GM12873 (cell line): ENCODE results near the gene PHYKPL.

Source experiments
- TF ChIP-seq, protein P1 (sequence below): IDR thresholded peaks from 2 replicates; pipeline ENCODE4 v1.5.1; 2012; ENCODE audit warnings: low read depth, mild to moderate bottlenecking, moderate library complexity, low read length, control low read depth; ENCODE audit not compliant: insufficient read depth; ENCODE audit errors: missing control alignments

Gene PHYKPL

DNA sequence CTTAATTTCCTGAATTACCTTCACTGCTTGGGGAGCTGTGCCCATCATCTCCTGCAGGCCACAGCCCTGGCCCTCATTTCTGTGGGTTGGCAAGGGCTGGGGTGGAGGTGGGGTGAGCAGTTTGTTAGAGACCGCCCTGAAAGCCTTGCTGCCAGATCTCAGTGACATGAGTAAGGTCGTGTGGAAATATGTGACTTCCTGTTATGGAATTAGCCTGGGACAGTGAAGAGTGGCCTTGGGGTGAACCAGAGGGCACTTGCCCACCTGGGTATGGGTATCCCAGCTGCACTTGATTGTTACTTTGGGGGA lies 30.7 kb downstream of the PHYKPL start:
- TF ChIP-seq, protein P1, sequence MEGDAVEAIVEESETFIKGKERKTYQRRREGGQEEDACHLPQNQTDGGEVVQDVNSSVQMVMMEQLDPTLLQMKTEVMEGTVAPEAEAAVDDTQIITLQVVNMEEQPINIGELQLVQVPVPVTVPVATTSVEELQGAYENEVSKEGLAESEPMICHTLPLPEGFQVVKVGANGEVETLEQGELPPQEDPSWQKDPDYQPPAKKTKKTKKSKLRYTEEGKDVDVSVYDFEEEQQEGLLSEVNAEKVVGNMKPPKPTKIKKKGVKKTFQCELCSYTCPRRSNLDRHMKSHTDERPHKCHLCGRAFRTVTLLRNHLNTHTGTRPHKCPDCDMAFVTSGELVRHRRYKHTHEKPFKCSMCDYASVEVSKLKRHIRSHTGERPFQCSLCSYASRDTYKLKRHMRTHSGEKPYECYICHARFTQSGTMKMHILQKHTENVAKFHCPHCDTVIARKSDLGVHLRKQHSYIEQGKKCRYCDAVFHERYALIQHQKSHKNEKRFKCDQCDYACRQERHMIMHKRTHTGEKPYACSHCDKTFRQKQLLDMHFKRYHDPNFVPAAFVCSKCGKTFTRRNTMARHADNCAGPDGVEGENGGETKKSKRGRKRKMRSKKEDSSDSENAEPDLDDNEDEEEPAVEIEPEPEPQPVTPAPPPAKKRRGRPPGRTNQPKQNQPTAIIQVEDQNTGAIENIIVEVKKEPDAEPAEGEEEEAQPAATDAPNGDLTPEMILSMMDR, result no peak

DNA sequence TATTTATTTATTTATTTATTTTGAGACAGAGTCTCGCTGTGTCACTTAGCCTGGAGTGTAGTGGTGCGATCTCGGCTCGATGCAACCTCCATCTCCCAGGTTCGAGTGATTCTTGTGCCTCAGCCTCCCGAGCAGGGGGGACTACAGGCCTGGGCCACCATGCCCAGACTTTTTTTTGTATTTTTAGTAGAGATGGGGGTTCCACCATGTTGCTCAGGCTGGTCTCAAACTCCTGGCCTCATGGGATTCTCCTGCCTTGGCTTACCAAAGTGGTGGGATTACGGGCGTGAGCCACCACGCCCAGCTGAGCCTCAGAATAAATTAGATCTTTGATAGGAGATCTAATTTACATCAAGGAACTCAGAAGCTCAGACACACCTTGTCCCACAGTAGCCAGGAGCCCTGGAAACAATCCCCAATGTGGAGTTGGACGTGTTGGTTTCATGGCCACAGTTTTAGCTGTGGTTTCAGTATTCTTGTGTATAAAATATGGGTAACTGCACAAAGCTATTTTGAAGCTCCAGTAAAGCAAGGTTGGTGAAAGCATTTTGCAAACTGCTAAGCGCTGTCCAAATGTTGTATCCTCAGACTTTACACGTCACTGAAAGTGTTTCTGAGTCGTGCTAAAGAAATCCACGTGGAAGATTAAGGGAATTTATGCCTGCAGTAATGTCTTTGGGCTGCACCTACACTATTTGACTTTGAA lies 31.2 kb downstream of the PHYKPL start:
- TF ChIP-seq, protein P1, result no peak

GRCh38 chr5:178199581-178200434 lies 32.8 kb downstream of the PHYKPL start:
- TF ChIP-seq, protein P1, result no peak

DNA sequence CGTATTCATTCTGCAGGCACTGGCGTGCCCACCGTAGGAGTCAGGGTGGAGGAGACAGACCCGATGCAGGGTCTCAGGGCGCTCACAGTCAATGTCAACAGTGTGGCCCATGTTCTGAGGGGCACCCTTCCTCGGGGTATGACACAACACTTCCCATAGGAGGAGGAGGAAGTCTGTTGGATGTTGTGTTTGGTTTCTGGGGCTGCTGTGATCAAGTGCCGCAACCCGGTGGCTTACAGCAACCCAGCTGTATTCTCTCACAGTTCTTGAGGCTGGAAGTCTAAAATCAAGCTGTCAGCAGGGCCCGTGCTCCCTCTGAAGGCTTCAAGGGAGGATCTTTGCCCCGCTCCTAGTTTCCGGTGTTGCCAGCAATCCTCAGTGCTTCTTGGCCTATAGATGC lies 33.9 kb downstream of the PHYKPL start:
- TF ChIP-seq, protein P1, result no peak

GRCh38 chr5:178196986-178197385 lies 35.6 kb downstream of the PHYKPL start:
- TF ChIP-seq, protein P1, result peak; percentile 63

GRCh38 chr5:178196281-178196812 lies 36.3 kb downstream of the PHYKPL start:
- TF ChIP-seq, protein P1, result no peak

DNA sequence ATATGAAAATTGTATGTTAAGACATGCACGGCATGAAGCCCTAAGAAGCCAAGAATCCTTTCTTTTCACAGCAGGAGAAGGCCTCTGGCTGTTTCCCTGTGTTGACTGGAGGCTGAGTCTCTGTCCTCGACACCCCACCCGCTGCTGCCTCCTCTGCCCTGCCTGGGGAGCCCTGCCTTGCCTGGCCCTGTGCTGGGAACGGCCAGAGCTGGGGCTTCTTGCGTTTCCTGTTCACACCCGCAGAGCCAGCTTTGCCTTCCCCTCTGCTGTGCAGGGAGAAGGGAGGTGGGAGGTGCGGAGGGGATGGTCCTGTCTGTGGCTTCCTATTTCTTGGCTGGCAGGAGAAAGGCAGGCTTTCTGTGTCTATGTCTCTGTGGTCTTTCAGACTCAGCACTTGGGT lies 38.6 kb downstream of the PHYKPL start:
- TF ChIP-seq, protein P1, result no peak
